Upper lobe of right lung (tissue), 1 donor: ENCODE data around the gene PLEKHJ1. TPM values are rescaled to one million over a fixed set of nuclear protein-coding genes. Genes with fewer than 3 reads are reported as not detected.
A peak's percentile ranks its signal among the peaks of the same experiment; 100 is the strongest.

Experiments
- ATAC-seq: fragments of 200-7000 bp; cut with Tn5 transposase; one replicate; pipeline ENCODE4 v1.9.1; 2020; ENCODE audit warnings: mild to moderate bottlenecking, moderate library complexity
- DNase-seq: peaks from one replicate; pipeline ENCODE4 v3.0.0-alpha.2; 2020
- H3K27ac ChIP-seq: fragments of 200-600 bp; one replicate; pipeline ENCODE4 v1.8.0; 2022
- H3K27me3 ChIP-seq: fragments of 200-600 bp; one replicate; pipeline ENCODE4 v1.8.0; 2022; ENCODE audit warnings: mild to moderate bottlenecking
- H3K36me3 ChIP-seq: fragments of 200-600 bp; one replicate; pipeline ENCODE4 v1.8.0; 2022
- H3K4me1 ChIP-seq: fragments of 200-600 bp; one replicate; pipeline ENCODE4 v1.8.0; 2022
- H3K4me3 ChIP-seq: fragments of 200-600 bp; one replicate; pipeline ENCODE4 v1.8.0; 2022; ENCODE audit warnings: mild to moderate bottlenecking
- H3K9me3 ChIP-seq: fragments of 200-600 bp; one replicate; pipeline ENCODE4 v1.8.0; 2022
- CTCF ChIP-seq: fragments of 200-600 bp; IDR thresholded peaks from one replicate; pipeline ENCODE4 v1.8.0; 2022; ENCODE audit warnings: antibody characterized with exemption
- intact Hi-C: fragments of 100-400 bp; cut with DNase I; formaldehyde crosslinking; loops from one replicate; pipeline ENCODE4 v1.11.0; 2022
- total RNA-seq: library from RNA; stranded (reverse); fragmentation: NEBNext Ultra II Directional; extraction: Animal tissue kit (Norgen Biotek cat#: 25700); gene quantifications from one replicate; pipeline ENCODE4 v1.2.1, GENCODE V29; 2021
- donor health status: DM: no; HTN: yes; CAD: no; lungs with severe emphysema.

Gene PLEKHJ1
- total RNA-seq, 1 donor from 2014 or later = 54.6 TPM

GRCh38 chr19:2219726-2220125, 16.4 kb downstream of the PLEKHJ1 start:
- TF ChIP-seq CTCF = no peak
- no peaks in the 10 kb centered on the region for H3K9me3 ChIP-seq
- peaks cover 88% of the 10 kb centered on the region for H3K36me3 ChIP-seq
- no peak overlapping the region for H3K27ac ChIP-seq
- ATAC-seq = no peak
- H3K4me3 ChIP-seq = no peak overlapping the region
- H3K27me3 ChIP-seq = no peaks in the 10 kb centered on the region
- no peak for DNase-seq
- no peaks in the 10 kb centered on the region for H3K4me1 ChIP-seq
- intact Hi-C loops = loop anchor here (10.0 kb wide), 1 partner anchor 65 kb away; the partner anchor contains the start of gene AP3D1

- no peak for TF ChIP-seq CTCF
- no peaks in the 10 kb centered on the region for H3K4me1 ChIP-seq
- no peaks in the 10 kb centered on the region for H3K9me3 ChIP-seq
- ATAC-seq = no peak
- H3K36me3 ChIP-seq = peaks cover 95% of the 10 kb centered on the region
- intact Hi-C loops = no loop called here
- H3K27ac ChIP-seq = no peak overlapping the region
- no peak overlapping the region for H3K4me3 ChIP-seq
- no peak for DNase-seq
- no peaks in the 10 kb centered on the region for H3K27me3 ChIP-seq
Measured at GRCh38 chr19:2217591-2217990, 18.5 kb downstream of the PLEKHJ1 start.

- Histone ChIP-seq H3K27ac (no peak overlapping the region), H3K9me3 (no peaks in the 10 kb centered on the region), H3K27me3 (no peaks in the 10 kb centered on the region), H3K4me3 (no peak overlapping the region), H3K4me1 (no peaks in the 10 kb centered on the region), H3K36me3 (peaks cover 98% of the 10 kb centered on the region)
- no peak for ATAC-seq
- TF ChIP-seq CTCF = no peak
- intact Hi-C loops = no loop called here
- no peak for DNase-seq
Measured at GRCh38 chr19:2216361-2217225, 19.5 kb downstream of the PLEKHJ1 start.

- Histone ChIP-seq H3K9me3 (no peaks in the 10 kb centered on the region), H3K27me3 (no peaks in the 10 kb centered on the region), H3K4me3 (no peak overlapping the region), H3K4me1 (no peaks in the 10 kb centered on the region), H3K36me3 (peaks cover 98% of the 10 kb centered on the region), H3K27ac (no peak overlapping the region)
- ATAC-seq (no peak), DNase-seq (no peak)
- intact Hi-C loops = no loop called here
- no peak for TF ChIP-seq CTCF
Measured at GRCh38 chr19:2215281-2215751, 20.8 kb downstream of the PLEKHJ1 start.

GRCh38 chr19:2214251-2214650, 21.9 kb downstream of the PLEKHJ1 start:
- DNase-seq (no peak), ATAC-seq (no peak)
- Histone ChIP-seq H3K4me3 (no peak overlapping the region), H3K4me1 (no peaks in the 10 kb centered on the region), H3K27ac (peak overlapping the region; percentile 30), H3K9me3 (no peaks in the 10 kb centered on the region), H3K36me3 (peaks cover 90% of the 10 kb centered on the region), H3K27me3 (no peaks in the 10 kb centered on the region)
- intact Hi-C loops = no loop called here
- no peak for TF ChIP-seq CTCF
